Adrenal gland (tissue), 5 donors: ENCODE measurements around the gene APBB2.

ENCODE experiments used
- CTCF ChIP-seq, 6 experiments: fragments of 450-650 bp in 4 of 6; fragments of 200-600 bp in 2 of 6; sonication (generic) in 1 of 6; IDR thresholded peaks; 1 replicate in 5 of 6; 2 replicates in 1 of 6; pipeline versions ENCODE4 v1.5.1 to v1.8.0; 2016 to 2021; ENCODE audit warnings: antibody characterized with exemption in 6 of 6, mild to moderate bottlenecking in 2 of 6, moderate library complexity in 1 of 6
- POLR2A ChIP-seq, 2 donors: fragments of 450-650 bp; IDR thresholded peaks; one replicate each; pipeline ENCODE4 v1.6.1; 2017; ENCODE audit warnings: antibody characterized with exemption in 2 of 2, mild to moderate bottlenecking in 2 of 2, moderate library complexity in 1 of 2
- donor health status: DM: no; HTN: no; CAD: no.

- TF ChIP-seq CTCF (IDR thresholded peaks at IDR 0.05) (no peak), POLR2A (IDR thresholded peaks at IDR 0.05) (no peak)
Observed at GRCh38 chr4:41148931-41149330, 65.4 kb downstream of the APBB2 start.
